Gastrocnemius medialis (tissue), 4 donors: ENCODE results near the gene SLC27A1.

Experiments used
- CTCF ChIP-seq, 5 experiments: fragments of 450-650 bp in 3 of 5; fragments of 200-600 bp in 2 of 5; sonication (generic) in 2 of 5; IDR thresholded peaks in 4 of 5; conservative IDR thresholded peaks in 1 of 5; 1 replicate in 4 of 5; 2 replicates in 1 of 5; pipeline ENCODE4 v1.5.1; 2016 to 2019; ENCODE audit warnings: antibody characterized with exemption in 5 of 5, mild to moderate bottlenecking in 3 of 5, moderate library complexity in 3 of 5
- POLR2A ChIP-seq, 2 donors: fragments of 450-650 bp; IDR thresholded peaks; one replicate each; pipeline ENCODE4 v1.6.1; 2017; ENCODE audit warnings: antibody characterized with exemption in 2 of 2, mild to moderate bottlenecking in 2 of 2, moderate library complexity in 2 of 2

DNA sequence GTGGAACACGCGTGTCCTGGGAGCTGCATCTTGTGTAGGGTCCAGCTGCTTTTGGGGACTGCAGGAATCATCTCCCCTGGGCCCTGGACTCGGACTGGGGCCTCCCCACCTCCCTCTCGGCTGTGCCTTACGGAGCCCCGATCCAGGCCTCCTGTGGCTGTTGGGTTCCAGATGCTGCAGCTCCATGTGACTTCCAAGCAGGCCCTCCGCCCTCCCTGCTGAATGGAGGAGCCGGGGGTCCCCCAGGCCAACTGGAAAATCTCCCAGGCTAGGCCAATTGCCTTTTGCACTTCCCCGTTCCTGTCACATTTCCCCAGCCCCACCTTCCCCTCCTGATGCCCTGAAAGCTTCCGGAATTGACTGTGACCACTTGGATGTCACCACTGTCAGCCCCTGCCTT is 34.9 kb downstream of the SLC27A1 start:
- TF ChIP-seq CTCF (IDR thresholded peaks at IDR 0.05 in 4 of 5, conservative IDR thresholded peaks at IDR 0.05 in 1 of 5) (no peak), POLR2A (IDR thresholded peaks at IDR 0.05) (no peak)
